ENCODE results near the gene PLB1. TPM values are rescaled to one million over a fixed set of nuclear protein-coding genes. Genes with fewer than 3 reads are reported as not detected.
"Not testable (repeated sequence)": the region's sequence is repeated elsewhere in the genome, so short reads cannot be mapped to it uniquely, and the experiment has no call there.

PLB1 gene
- total RNA-seq, 1 experiment from 2014 or later = 0.40 TPM

DNA sequence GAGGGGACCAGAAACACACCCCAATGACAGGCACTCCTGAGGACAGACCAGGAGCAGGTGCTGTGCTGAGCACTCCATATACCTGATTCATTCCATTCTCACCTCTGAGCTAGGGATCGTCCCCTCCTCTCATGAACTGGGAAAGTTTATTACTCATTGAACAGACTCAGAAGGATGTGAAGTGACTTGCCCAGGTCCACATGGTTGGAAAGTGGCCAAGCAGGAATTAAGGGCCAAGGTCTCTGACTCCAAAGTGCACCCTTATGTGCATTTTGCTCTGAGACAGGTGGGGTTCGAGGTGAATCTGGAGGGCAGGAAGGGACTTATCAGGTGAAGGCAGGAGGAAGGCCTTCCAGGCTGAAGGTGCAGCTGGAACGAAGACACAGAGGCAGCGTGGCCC, 25.1 kb upstream of the PLB1 start:
- Histone ChIP-seq H3K4me2 (ENCODE audit: low read length) (no peak overlapping the region), H3K36me3 (ENCODE audit: low read depth, low read length) (no peaks in the 10 kb centered on the region), H3K4me3 (ENCODE audit: low read length) (no peak overlapping the region), H3F3A (ENCODE audit: low read length, unreplicated experiment) (no peaks in the 10 kb centered on the region), H3K9me3 (ENCODE audit: low read length) (no peaks in the 10 kb centered on the region), H2AFZ (ENCODE audit: low read length) (no peak overlapping the region), H3K9me2 (replicated peaks; ENCODE audit: low read length) (no peaks in the 10 kb centered on the region), H3K9ac (ENCODE audit: low read length) (no peak overlapping the region), H3K27ac (ENCODE audit: low read length) (no peak overlapping the region), H4K20me1 (ENCODE audit: low read length) (no peaks in the 10 kb centered on the region), H3K4me1 (ENCODE audit: insufficient read depth, low read length) (peaks cover 6% of the 10 kb centered on the region), H3K79me2 (ENCODE audit: low read length) (no peaks in the 10 kb centered on the region), H3K27me3 (ENCODE audit: low read length) (no peaks in the 10 kb centered on the region)
- ATAC-seq (no peak), DNase-seq (peak; percentile 33)
- no TSS peak for BruUV-seq (replicated peaks)
- CTCF ChIA-PET = no interaction called here
- POLR2A ChIA-PET (ENCODE audit: unreplicated experiment) = no interaction called here
- TF ChIP-seq, protein P1, sequence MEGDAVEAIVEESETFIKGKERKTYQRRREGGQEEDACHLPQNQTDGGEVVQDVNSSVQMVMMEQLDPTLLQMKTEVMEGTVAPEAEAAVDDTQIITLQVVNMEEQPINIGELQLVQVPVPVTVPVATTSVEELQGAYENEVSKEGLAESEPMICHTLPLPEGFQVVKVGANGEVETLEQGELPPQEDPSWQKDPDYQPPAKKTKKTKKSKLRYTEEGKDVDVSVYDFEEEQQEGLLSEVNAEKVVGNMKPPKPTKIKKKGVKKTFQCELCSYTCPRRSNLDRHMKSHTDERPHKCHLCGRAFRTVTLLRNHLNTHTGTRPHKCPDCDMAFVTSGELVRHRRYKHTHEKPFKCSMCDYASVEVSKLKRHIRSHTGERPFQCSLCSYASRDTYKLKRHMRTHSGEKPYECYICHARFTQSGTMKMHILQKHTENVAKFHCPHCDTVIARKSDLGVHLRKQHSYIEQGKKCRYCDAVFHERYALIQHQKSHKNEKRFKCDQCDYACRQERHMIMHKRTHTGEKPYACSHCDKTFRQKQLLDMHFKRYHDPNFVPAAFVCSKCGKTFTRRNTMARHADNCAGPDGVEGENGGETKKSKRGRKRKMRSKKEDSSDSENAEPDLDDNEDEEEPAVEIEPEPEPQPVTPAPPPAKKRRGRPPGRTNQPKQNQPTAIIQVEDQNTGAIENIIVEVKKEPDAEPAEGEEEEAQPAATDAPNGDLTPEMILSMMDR (conservative IDR thresholded peaks at IDR 0.05; ENCODE audit: low read depth, low read length) = no peak
- no peak for TF ChIP-seq EZH2phosphoT487 (IDR thresholded peaks at IDR 0.05; ENCODE audit: borderline replicate concordance, low read length)
- TF ChIP-seq EZH2 (IDR thresholded peaks at IDR 0.05; ENCODE audit: low read length, unreplicated experiment) = no peak
- intact Hi-C loops (cut with micrococcal nuclease) = no loop called here

DNA sequence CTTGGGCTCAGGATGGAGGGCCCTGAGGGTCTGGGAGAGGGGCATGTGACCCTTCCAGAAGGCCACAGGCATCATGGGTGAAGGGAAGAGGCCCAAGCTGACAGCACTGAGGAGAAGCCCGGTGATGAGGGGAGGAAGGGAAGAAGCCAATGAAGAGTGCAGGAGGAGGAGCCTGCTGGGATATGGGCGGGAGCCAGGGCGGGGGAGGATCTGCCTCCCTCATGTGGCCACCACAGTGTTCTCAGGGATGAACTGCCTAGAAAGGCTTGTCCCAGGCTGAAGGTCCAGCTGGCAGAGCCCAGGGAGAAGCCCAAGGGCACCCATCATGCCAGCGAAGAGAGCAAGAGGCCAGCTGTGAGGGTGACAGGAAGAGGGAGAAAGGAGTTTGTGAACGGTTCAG, 24.6 kb upstream of the PLB1 start:
- BruUV-seq (replicated peaks) = no TSS peak

DNA sequence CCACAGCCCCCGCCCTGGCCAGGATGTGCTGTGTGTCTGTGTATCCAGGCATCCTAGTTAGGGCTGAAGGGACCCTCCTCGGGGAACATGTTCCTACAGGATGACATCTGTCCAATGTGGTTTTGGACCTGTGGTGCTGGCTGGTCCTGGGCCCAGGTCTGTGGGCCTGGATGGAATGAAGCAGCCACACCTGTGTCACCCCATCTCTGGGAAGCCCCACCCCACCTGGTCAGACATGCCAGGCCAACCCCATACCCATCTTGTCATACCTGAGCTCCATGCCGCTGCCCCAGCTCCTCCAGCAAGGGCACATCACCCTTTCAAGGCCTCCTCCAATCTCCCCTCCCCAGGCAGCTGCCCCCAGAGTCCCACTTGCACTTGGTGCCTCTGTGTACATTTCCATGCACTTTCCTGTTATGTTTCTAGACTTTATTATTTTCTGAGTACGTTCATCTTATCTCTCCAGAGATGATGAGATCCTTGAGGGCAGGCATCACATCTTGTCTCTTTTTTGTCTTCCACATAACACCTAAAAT, 24.1 kb upstream of the PLB1 start:
- H3K4me3 ChIP-seq (ENCODE audit: low read length) = no peak overlapping the region
- no peaks in the 10 kb centered on the region for H3F3A ChIP-seq (ENCODE audit: low read length, unreplicated experiment)
- intact Hi-C loops (cut with micrococcal nuclease) = no loop called here
- H3K9me2 ChIP-seq (replicated peaks; ENCODE audit: low read length) = no peaks in the 10 kb centered on the region
- TF ChIP-seq EZH2 (IDR thresholded peaks at IDR 0.05; ENCODE audit: low read length, unreplicated experiment) (no peak), EZH2phosphoT487 (IDR thresholded peaks at IDR 0.05; ENCODE audit: borderline replicate concordance, low read length) (no peak)
- TF ChIP-seq, protein P1 (conservative IDR thresholded peaks at IDR 0.05; ENCODE audit: low read depth, low read length) = no peak
- H3K79me2 ChIP-seq (ENCODE audit: low read length) = no peaks in the 10 kb centered on the region
- no peak overlapping the region for H3K27ac ChIP-seq (ENCODE audit: low read length)
- no peaks in the 10 kb centered on the region for H3K27me3 ChIP-seq (ENCODE audit: low read length)
- ATAC-seq (no peak), DNase-seq (no peak)
- H3K9me3 ChIP-seq (ENCODE audit: low read length) = no peaks in the 10 kb centered on the region
- H3K36me3 ChIP-seq (ENCODE audit: low read depth, low read length) = no peaks in the 10 kb centered on the region
- peaks cover 6% of the 10 kb centered on the region for H3K4me1 ChIP-seq (ENCODE audit: insufficient read depth, low read length)
- no TSS peak for BruUV-seq (replicated peaks)
- ChIA-PET POLR2A (ENCODE audit: unreplicated experiment) (no interaction called here), CTCF (no interaction called here)
- H2AFZ ChIP-seq (ENCODE audit: low read length) = no peak overlapping the region
- H3K4me2 ChIP-seq (ENCODE audit: low read length) = no peak overlapping the region
- H3K9ac ChIP-seq (ENCODE audit: low read length) = no peak overlapping the region
- no peaks in the 10 kb centered on the region for H4K20me1 ChIP-seq (ENCODE audit: low read length)

More for the DNA sequence above, 24.6 kb upstream of the PLB1 start:
- H3K4me3 ChIP-seq (ENCODE audit: low read length) = no peak overlapping the region
- TF ChIP-seq, protein P1 (conservative IDR thresholded peaks at IDR 0.05; ENCODE audit: low read depth, low read length) = no peak
- TF ChIP-seq EZH2 (IDR thresholded peaks at IDR 0.05; ENCODE audit: low read length, unreplicated experiment) (no peak), EZH2phosphoT487 (IDR thresholded peaks at IDR 0.05; ENCODE audit: borderline replicate concordance, low read length) (no peak)
- H3K4me2 ChIP-seq (ENCODE audit: low read length) = no peak overlapping the region
- no peak for ATAC-seq
- H3K79me2 ChIP-seq (ENCODE audit: low read length) = no peaks in the 10 kb centered on the region
- no peak overlapping the region for H3K27ac ChIP-seq (ENCODE audit: low read length)
- H3K36me3 ChIP-seq (ENCODE audit: low read depth, low read length) = no peaks in the 10 kb centered on the region
- ChIA-PET CTCF (no interaction called here), POLR2A (ENCODE audit: unreplicated experiment) (no interaction called here)
- no peak for DNase-seq
- H2AFZ ChIP-seq (ENCODE audit: low read length) = no peak overlapping the region
- no peaks in the 10 kb centered on the region for H3K9me2 ChIP-seq (replicated peaks; ENCODE audit: low read length)
- H3K4me1 ChIP-seq (ENCODE audit: insufficient read depth, low read length) = peaks cover 6% of the 10 kb centered on the region
- intact Hi-C loops (cut with micrococcal nuclease) = no loop called here
- H4K20me1 ChIP-seq (ENCODE audit: low read length) = no peaks in the 10 kb centered on the region
- H3K9me3 ChIP-seq (ENCODE audit: low read length) = no peaks in the 10 kb centered on the region
- H3F3A ChIP-seq (ENCODE audit: low read length, unreplicated experiment) = no peaks in the 10 kb centered on the region
- no peak overlapping the region for H3K9ac ChIP-seq (ENCODE audit: low read length)
- no peaks in the 10 kb centered on the region for H3K27me3 ChIP-seq (ENCODE audit: low read length)

DNA sequence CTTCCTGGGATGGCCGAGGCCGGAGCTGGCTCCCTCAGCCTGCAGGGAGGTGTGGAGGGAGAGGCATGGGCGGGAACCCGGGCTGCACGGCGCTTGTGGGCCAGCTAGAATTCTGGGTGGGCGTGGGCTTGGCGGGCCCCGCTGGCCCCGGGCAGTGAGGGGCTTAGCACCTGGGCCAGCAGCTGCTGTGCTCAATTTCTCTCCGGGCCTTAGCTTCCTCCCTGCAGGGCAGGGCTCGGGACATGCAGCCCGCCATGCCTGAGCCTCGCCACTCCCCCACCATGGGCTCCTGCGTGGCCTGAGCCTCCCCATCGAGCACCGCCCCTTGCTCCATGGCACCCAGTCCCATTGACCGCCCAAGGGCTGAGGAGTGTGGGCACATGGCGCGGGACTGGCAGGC, 23.2 kb upstream of the PLB1 start:
- BruUV-seq (replicated peaks); H3K4me3 ChIP-seq (ENCODE audit: low read length); DNase-seq; H3K4me2 ChIP-seq (ENCODE audit: low read length); H4K20me1 ChIP-seq (ENCODE audit: low read length); CTCF ChIA-PET; H3K36me3 ChIP-seq (ENCODE audit: low read depth, low read length); H3K27ac ChIP-seq (ENCODE audit: low read length); H2AFZ ChIP-seq (ENCODE audit: low read length); H3K9me2 ChIP-seq (replicated peaks; ENCODE audit: low read length); H3F3A ChIP-seq (ENCODE audit: low read length, unreplicated experiment); H3K79me2 ChIP-seq (ENCODE audit: low read length); intact Hi-C loops (cut with micrococcal nuclease); ATAC-seq; H3K9ac ChIP-seq (ENCODE audit: low read length); POLR2A ChIA-PET (ENCODE audit: unreplicated experiment); H3K9me3 ChIP-seq (ENCODE audit: low read length); H3K27me3 ChIP-seq (ENCODE audit: low read length); H3K4me1 ChIP-seq (ENCODE audit: insufficient read depth, low read length): not testable (repeated sequence)
